Esophagus (tissue), 2 donors: ENCODE data around the gene LRIG3. TPM values are rescaled to one million over a fixed set of nuclear protein-coding genes. Genes with fewer than 3 reads are reported as not detected.
"Not testable (repeated sequence)": the region's sequence is repeated elsewhere in the genome, so short reads cannot be mapped to it uniquely, and the experiment has no call there.

ENCODE experiments used
- H3K27ac ChIP-seq, 2 donors: one replicate each; pipeline ENCODE4 v1.5.1; 2013; ENCODE audit warnings: low read depth in 2 of 2, mild to moderate bottlenecking in 2 of 2, inconsistent platforms in 1 of 2, low read length in 1 of 2, moderate library complexity in 1 of 2
- H3K27me3 ChIP-seq, 2 donors: one replicate each; pipeline ENCODE4 v1.6.1; 2013; ENCODE audit warnings: low read length in 2 of 2, control low read depth in 1 of 2, mild to moderate bottlenecking in 1 of 2; ENCODE audit not compliant: insufficient read depth in 2 of 2, control insufficient read depth in 1 of 2
- H3K36me3 ChIP-seq, 2 donors: one replicate each; pipeline ENCODE4 v1.6.1; 2013; ENCODE audit warnings: low read length in 1 of 2; ENCODE audit not compliant: control insufficient read depth in 2 of 2, insufficient read depth in 2 of 2
- H3K4me1 ChIP-seq, 2 donors: one replicate each; pipeline ENCODE4 v1.6.1; 2013; ENCODE audit warnings: low read length in 1 of 2; ENCODE audit not compliant: control insufficient read depth in 2 of 2, insufficient read depth in 2 of 2
- H3K4me3 ChIP-seq, 2 donors: one replicate each; pipeline ENCODE4 v1.5.1; 2013; ENCODE audit warnings: low read length in 2 of 2, mild to moderate bottlenecking in 2 of 2, low read depth in 1 of 2, moderate library complexity in 1 of 2
- H3K9me3 ChIP-seq, 2 donors: one replicate each; pipeline ENCODE4 v1.6.1; 2013; ENCODE audit warnings: mild to moderate bottlenecking in 2 of 2, low read depth in 1 of 2, low read length in 1 of 2, moderate library complexity in 1 of 2; ENCODE audit not compliant: control insufficient read depth in 2 of 2, insufficient read depth in 1 of 2
- WGBS, 2 donors: extraction: QIAGEN DNeasy Blood & Tissue Kit; methylation state at CpG; one replicate each; pipeline ENCODE4 v1.1.7; 2013; 5-methylcytosine and 5-hydroxymethylcytosine counted together
- polyA plus RNA-seq, 2 donors: library from polyadenylated mRNA; stranded (reverse); fragments of 200-250 nt; gene quantifications; one replicate each; pipeline ENCODE4 v1.2.3, GENCODE V29; 2013
- donor health status: healthy with polysubstance abuse.
- donor health status: Bipolar disorder and iron deficiency.

LRIG3 gene
- polyA plus RNA-seq, 2 donors = 9.9 to 13.7 TPM

GRCh38 chr12:58915634-58916033 lies 4.7 kb downstream of the LRIG3 start:
- Histone ChIP-seq H3K36me3 (peaks cover 2 to 3% of the 10 kb centered on the region in 2 donors), H3K4me1 (no peaks in the 10 kb centered on the region), H3K9me3 (no peaks in the 10 kb centered on the region), H3K27me3 (no peaks in the 10 kb centered on the region), H3K27ac (peak overlapping the region; percentile 19 to 57), H3K4me3 (peak overlapping the region; percentile 2 to 33)
- WGBS, 2 donors = 14% methylated on average over 4 of the region's 4 CpGs

- Histone ChIP-seq H3K4me3 (no peak overlapping the region), H3K27me3 (no peaks in the 10 kb centered on the region), H3K9me3 (no peaks in the 10 kb centered on the region), H3K27ac (no peak overlapping the region), H3K4me1 (no peaks in the 10 kb centered on the region), H3K36me3 (peaks cover 2 to 3% of the 10 kb centered on the region in 2 donors)
- 18 to 23% methylated on average over 2 of the region's 2 CpGs for WGBS, 2 donors
Measured at GRCh38 chr12:58915037-58915436, 5.3 kb downstream of the LRIG3 start.

DNA sequence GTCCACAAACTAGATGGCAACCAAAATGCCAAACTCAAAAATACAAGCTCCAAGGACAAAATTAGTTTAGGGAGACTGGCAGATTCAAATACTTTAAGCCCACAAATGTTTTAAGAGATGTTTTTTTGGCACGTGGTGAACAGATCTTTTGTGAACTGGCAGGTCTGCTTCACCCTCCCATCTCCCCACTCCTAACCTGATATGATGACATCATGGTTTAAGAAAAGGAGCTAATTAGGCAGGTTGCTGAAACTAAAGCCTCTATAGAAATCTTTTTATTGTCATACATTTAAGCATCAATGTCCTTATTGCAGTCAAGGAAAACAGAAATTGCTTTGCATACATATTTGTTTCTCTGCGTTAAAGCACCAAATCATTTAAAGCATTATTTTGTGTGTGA lies 5.8 kb downstream of the LRIG3 start:
- 32 to 43% methylated on average over 2 of the region's 2 CpGs for WGBS, 2 donors
- no peaks in the 10 kb centered on the region for H3K27me3 ChIP-seq
- H3K27ac ChIP-seq = no peak overlapping the region
- H3K36me3 ChIP-seq = peaks cover 2 to 3% of the 10 kb centered on the region in 2 donors
- H3K4me3 ChIP-seq = no peak overlapping the region
- H3K9me3 ChIP-seq = no peaks in the 10 kb centered on the region
- H3K4me1 ChIP-seq = peaks cover 0 to 4% of the 10 kb centered on the region in 2 donors

DNA sequence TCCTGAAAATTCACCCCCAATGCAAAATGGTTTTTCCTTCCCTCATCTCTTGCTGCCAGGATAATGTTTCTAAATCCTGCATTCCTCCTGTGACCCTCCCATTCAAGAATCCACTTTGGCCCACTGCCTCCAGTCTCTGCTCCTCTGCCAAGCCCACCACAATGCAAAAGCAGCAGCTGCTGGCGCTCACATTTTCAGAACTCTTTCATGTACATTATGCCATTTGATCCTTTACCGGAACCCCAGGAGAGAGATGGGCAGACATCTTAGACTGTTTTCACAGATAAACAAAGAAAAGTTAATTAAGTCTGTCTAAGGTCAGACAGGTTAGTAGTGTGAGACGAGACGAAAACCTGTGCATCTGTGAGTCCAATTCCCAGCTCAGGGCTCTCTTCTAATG lies 12.9 kb downstream of the LRIG3 start:
- Histone ChIP-seq H3K9me3 (no peaks in the 10 kb centered on the region), H3K27ac (peak overlapping the region; percentile 5 to 42), H3K27me3 (no peaks in the 10 kb centered on the region), H3K4me1 (peaks cover 0 to 4% of the 10 kb centered on the region in 2 donors), H3K36me3 (peaks cover 1 to 2% of the 10 kb centered on the region in 2 donors), H3K4me3 (no peak overlapping the region)
- WGBS, 2 donors = 54 to 65% methylated on average over 4 of the region's 4 CpGs

- peaks cover 0 to 2% of the 10 kb centered on the region in 2 donors for H3K36me3 ChIP-seq
- WGBS, 2 donors = 39 to 67% methylated on average over 3 of the region's 3 CpGs
- H3K4me1 ChIP-seq = peaks cover 0 to 4% of the 10 kb centered on the region in 2 donors
Measured at GRCh38 chr12:58906917-58907316, 13.4 kb downstream of the LRIG3 start.

GRCh38 chr12:58905422-58905821 lies 14.9 kb downstream of the LRIG3 start:
- Histone ChIP-seq H3K36me3 (no peaks in the 10 kb centered on the region), H3K9me3 (no peaks in the 10 kb centered on the region), H3K27ac (no peak overlapping the region), H3K4me3 (no peak overlapping the region), H3K4me1 (peaks cover 0 to 4% of the 10 kb centered on the region in 2 donors), H3K27me3 (no peaks in the 10 kb centered on the region)
- 68 to 70% methylated on average over 9 of the region's 9 CpGs for WGBS, 2 donors

More at GRCh38 chr12:58906917-58907316, 13.4 kb downstream of the LRIG3 start:
- H3K4me3 ChIP-seq = no peak overlapping the region
- no peak overlapping the region for H3K27ac ChIP-seq
- H3K9me3 ChIP-seq = no peaks in the 10 kb centered on the region
- no peaks in the 10 kb centered on the region for H3K27me3 ChIP-seq

DNA sequence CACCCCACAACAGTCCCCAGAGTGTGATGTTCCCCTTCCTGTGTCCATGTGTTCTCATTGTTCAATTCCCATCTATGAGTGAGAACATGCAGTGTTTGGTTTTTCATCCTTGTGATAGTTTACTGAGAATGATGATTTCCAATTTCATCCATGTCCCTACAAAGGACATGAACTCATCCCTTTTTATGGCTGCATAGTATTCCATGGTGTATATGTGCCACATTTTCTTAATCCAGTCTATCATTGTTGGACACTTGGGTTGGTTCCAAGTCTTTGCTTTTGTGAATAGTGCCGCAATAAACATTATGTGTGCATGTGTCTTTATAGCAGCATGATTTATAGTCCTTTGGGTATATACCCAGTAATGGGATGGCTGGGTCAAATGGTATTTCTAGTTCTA lies 17.6 kb downstream of the LRIG3 start:
- not testable (repeated sequence) for H3K4me3 ChIP-seq, H3K9me3 ChIP-seq, H3K27ac ChIP-seq, H3K27me3 ChIP-seq, H3K4me1 ChIP-seq, H3K36me3 ChIP-seq
- 79 to 95% methylated on average over 1 of the region's 1 CpG for WGBS, 2 donors

GRCh38 chr12:58901664-58902063 lies 18.6 kb downstream of the LRIG3 start:
- Histone ChIP-seq H3K9me3 (no peaks in the 10 kb centered on the region), H3K4me1 (no peaks in the 10 kb centered on the region), H3K4me3 (no peak overlapping the region), H3K27ac (no peak overlapping the region), H3K36me3 (no peaks in the 10 kb centered on the region), H3K27me3 (no peaks in the 10 kb centered on the region)
- WGBS, 2 donors = 51 to 61% methylated on average over 5 of the region's 5 CpGs

- Histone ChIP-seq H3K27me3 (no peaks in the 10 kb centered on the region), H3K4me3 (no peak overlapping the region), H3K27ac (no peak overlapping the region), H3K4me1 (peaks cover 9 to 10% of the 10 kb centered on the region in 2 donors), H3K9me3 (no peaks in the 10 kb centered on the region), H3K36me3 (no peaks in the 10 kb centered on the region)
- 66 to 70% methylated on average over 4 of the region's 4 CpGs for WGBS, 2 donors
Measured at GRCh38 chr12:58897969-58898368, 22.3 kb downstream of the LRIG3 start.

- Histone ChIP-seq H3K27ac (no peak overlapping the region), H3K9me3 (no peaks in the 10 kb centered on the region)
Measured at GRCh38 chr12:58896278-58896677, 24.0 kb downstream of the LRIG3 start.

More at GRCh38 chr12:58896278-58896677, 24.0 kb downstream of the LRIG3 start:
- 41 to 48% methylated on average over 1 of the region's 1 CpG for WGBS, 2 donors
- no peaks in the 10 kb centered on the region for H3K27me3 ChIP-seq
- no peak overlapping the region for H3K4me3 ChIP-seq
- peaks cover 9 to 10% of the 10 kb centered on the region in 2 donors for H3K4me1 ChIP-seq
- H3K36me3 ChIP-seq = no peaks in the 10 kb centered on the region
